GM18858 (cell line): Measurements from ENCODE around the gene CTCFL.

ENCODE experiments used
- ATAC-seq: cut with Tn5 transposase; IDR thresholded peaks from one replicate; pipeline ENCODE4 v1.9.1; 2021; ENCODE audit not compliant: unreplicated experiment

The CTCFL gene

DNA sequence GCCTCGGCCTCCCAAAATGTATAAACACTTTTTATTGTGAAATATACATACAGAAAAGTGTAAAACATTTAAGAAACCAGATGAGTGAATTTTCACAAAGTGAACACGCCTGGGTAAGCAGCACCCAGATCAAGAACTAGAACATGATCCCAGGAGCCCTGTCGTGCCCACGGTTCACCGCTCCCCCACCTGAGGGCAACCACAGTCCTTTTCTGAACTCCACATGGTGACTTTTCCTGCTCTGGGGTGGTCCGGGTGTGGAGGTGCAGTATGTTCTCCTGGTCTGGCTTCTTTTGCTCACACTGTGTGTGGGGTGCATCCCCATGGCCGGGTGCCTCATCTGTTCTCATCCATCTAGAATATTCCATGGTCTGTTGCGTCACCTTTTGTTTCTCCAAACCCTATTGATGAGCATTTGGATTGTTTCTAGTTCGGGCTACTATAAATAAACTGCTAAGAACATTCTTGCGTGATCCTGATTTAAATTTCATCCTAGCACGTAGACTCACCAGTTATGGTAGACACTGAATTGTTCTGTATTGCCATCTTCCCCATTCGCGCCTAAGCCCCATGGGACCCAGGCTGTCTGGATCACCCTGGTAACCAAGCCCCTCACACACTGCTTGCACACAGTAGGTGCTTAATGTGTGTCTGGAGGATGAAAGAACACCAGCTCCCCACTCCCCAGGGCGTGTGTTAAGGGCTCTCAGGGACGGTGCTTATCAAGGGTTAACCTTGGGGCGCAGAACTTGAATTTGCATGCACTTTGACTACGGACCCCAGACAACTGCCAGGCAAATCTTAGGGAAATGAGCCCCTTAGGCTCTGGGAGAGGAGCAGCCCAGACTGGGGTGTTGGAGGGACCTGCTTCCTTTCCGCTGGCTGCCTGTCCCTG lies 56.2 kb downstream of the CTCFL start:
- ATAC-seq: no peak

DNA sequence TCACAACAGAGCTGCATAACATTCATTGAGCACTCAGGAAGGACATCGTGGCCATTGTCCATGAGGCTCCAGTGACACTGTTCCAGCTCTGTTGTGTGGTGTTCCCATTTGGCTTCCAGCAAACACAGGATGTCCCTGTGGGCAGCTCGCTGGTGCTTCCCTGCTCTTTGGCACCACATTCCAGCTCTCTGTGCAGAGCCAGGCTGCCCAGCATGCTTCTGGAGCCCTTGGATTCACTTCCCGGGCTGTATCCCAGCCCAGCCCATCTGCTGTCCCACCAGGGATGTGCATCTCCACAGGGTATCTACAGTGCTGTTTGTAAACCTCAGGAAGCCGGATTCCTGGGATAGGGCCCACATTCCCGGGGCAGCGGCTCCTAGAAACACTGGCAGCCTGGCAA lies 57.2 kb downstream of the CTCFL start:
- ATAC-seq: no peak

DNA sequence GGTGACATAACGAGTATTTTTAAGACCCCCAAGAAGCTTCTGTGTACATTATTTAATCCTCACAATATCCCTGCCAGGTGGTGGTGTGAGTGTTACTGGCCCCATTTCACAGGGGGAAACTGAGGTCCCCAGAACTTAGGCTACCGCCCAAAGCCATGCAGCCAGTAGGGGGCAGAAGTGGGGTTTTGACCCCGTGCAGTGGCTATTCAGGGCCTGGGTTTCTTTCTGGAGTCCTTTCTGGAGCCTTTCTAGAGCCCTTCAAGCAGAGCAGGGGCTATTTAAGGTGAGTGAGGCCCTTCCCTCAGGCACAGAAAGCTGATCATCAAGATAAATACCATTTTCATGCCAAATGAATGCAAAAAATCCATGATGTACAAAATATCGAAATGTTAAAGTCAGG lies 59.0 kb downstream of the CTCFL start:
- no peak for ATAC-seq

DNA sequence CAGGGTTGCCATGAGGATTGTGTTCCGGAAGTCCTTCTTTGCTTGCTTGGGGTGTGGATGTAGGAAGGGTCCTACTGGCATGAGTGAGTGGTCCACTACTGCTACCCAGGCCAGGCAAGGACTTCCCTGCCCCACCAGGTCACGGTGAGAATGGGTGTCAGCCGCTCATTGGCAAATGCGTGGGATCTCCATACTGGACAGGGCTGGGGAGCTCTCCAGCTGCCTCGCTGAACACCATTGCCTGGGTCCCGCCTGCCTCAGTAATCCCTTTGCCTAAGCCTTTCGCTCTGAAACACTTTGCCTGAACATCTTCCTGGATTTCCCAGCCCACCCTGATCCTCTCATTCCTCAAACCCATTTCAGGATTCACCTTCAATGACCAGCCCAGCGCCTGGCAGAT lies 59.5 kb downstream of the CTCFL start:
- ATAC-seq: no peak

DNA sequence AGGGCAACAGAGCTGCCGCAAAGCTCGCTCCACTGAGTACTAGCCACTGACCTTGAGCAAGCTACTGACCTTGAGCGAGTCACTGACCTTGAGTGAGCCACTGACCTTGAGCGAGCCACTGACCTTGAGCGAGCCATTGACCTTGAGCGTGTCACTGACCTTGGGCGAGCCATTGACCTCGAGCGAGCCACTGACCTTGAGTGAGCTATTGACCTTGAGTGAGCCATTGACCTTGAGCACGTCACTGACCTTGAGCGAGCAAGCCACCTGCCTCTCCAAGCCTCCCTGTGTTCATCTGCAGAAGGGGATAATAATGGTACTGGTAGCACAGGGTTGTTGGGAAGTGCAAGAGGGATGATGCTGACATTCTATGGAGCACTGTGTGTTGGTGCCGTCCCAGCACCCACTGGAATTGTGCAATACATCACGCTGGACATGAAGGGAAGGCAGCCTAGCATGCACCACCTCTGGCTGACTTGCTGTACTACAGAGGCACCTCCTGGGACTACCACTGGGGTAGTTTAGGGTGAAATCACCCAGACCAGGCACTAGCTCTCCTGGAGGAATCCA lies 60.2 kb downstream of the CTCFL start:
- ATAC-seq: no peak

DNA sequence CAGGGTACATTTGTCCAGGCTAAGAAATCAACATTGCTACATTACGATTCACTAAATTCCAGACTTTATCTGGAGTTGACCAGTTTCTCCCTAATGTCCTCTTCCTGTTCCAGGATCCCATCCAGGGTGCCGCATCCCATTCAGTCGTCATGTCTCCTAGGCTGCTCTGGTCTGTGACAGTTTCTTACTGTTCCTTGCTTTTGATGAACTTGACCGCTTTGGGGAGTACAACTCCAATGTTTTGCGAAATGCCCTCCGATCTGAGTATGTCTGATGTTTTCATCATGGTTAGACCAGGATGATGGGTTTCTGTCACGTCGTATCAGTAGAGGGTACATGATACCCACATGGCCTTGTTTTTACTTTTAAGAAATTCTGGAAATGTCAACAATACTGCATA lies 62.2 kb downstream of the CTCFL start:
- no peak for ATAC-seq

DNA sequence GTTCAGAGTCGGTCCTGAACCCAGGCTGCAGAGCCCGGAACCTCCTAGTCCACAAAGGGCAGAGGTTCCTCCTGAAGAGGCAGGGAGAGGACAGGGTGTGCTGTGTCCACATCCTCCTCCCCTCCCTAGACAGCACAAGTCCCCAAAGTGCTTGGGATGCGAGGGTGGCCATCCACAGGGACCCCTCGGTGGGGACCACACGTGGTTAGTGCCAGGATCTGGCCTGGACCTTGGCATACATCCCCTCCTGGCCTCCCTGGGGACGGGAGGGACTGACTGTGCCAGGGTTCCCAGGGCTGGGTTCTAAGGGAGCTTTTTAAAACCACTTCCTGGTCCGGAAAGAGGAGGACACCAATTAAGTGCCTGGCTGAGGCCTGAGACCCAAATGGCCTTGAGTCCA lies 63.2 kb downstream of the CTCFL start:
- no peak for ATAC-seq

DNA sequence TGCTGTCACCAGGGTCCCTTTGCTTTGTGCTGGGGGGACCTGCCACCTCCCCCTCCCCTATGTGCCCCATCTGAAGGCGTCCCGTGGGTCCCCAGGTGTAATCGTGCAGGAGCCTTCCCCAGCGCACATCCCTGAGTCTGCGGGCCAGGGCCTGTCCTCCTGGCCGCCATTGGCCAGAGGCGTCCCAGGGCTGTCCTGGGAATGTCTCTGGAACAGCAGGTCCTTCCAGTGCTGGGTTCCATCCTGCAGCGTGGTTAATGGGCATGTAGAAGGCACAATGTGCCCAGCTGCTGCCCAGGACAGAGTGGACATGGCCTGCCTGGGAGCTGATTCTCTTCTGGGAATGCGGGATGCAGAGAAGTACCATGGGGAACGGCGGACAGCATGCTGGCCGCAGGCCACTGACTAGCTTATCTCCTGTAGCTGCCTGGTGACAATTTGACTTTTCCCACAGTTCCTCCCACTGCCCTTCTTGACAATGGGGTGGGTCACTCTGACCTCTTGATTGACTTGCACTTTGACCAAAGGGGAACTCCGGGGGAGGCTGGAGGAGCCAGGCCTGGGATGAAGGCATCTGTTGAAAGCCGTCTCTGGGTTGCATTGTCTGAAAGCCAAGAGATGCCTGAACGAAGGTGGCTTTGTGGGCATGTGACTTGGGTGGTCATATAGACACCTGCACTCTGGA lies 64.0 kb downstream of the CTCFL start:
- ATAC-seq: no peak

DNA sequence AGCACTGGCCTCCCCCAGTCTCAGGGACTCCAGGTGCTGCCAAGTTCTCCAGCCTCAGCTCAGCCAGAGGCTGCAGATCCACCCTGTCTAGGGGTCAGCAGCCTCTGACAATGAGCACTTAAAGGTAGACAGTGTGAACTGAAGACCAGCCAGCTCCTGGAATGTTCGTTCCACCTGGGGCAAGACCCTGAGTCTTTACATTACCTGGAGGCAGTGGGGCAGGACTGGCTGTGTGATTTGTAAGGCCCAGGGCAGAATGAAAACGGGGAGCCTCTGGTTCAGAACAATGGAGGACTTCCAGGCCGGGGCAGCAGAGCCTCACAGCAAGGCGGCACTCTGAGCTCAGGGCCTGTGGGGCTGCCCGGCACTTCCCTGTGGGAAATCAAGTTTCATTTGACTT lies 65.0 kb downstream of the CTCFL start:
- ATAC-seq: no peak

DNA sequence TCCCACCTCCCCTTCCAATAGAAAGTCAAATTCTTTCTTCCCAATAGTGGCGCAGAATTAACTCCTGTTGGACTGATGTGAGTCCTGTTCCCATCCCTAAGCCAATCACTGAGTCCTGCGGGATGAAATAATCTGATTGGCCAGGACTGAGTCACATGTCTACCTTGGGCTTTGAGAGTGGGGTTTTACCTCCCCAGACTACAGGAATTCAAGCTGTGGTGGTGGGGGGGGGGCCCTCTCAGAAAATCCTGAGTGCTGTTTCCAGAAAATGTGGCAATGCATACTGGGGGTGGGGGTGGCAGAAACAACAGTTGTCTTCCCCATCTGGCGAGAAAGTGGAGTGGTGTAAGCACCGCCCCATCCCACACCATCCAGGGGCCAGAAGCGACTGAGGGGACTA lies 65.7 kb downstream of the CTCFL start:
- ATAC-seq: no peak

DNA sequence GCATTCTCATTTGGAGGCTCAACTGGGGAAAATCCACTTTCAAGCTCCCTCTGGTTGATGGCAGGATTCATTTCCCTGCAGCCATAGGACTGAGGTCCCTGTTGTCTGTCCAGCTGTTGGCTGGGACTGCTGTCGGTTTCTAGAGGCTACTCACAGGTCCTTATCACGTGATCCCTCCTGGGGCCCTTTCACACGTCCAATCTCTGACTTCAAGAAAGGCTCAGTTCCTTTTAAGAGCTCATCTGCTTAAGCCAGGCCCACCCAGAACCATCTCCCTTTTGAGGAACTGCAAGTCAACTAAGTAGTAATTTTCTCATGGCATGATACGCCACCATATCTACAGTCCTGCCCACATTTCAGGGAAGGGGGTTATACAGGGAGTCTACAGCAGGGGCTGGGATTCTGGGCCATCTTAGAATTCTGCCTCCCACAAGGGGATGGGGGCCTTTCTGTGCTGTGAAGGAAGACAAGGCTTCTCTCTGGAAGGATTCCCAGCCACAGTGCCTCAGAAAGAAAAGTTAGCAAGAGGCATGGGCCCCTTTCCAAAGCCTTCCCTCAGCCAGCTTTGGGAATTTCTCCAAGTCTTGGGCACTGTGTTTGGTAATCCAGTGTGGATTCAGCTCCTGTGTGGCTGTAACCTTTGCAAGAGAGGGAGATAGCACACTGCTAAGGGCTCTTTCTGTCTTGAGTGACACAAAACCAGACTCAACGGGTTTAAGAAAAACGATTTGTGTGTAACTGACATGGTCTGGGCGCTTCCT lies 66.4 kb downstream of the CTCFL start:
- ATAC-seq: no peak

DNA sequence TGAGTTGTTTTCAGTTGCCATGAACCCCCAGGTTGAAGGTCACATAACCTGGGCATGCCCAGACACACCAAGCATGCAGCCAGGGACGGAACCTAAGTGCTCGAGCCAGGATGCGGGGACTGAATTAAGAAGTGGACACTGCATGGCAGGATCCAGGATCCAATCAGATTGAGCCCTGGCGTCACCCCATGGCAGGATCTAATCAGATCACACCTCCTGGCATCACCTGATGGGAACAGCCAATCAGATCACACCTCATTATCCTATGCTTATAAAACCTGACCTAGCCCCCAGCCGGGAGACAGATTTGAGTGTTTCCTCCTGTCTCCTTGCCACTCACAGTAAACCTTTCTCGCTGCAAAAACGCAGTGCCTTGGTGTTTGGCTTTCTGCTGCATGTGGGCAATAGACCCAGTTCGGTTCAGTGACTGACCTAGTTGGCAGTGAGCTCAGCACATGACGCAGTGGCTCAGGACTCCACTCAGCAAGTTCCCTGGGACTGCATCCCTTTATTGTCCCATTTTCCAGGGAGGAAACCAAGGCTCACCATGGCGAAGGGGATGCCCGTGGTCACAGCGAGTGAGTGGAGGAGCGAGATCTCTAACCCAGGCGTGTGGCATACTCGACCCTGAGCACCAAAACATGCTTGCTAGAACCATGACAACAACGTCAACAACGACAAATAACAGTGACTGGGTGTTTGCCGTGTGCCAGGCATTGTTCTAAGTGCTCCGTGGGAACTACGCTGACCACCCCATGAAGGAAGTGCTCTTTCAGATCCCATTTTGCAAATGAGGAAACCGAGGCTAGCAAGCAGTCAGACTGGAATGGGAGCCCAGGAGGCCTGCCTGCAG lies 67.5 kb downstream of the CTCFL start:
- no peak for ATAC-seq

DNA sequence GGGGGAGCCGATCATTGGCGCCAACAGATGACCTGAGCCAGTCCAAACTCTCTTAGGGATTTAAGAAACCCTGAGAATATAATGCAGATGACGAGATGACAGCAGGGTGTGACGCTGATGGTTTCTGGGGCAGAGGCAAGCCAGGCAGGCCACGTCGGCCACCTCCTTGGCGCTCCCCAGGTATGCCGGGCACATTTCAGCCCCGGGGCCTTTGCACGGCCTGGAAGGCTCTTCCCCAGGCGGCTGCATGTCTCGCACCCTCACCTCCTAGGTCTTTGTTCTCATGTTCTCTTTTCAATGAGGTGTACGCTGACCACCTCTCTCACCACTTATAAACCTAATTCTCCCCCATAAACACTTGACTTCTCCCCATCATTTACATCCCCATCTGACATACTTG lies 68.8 kb downstream of the CTCFL start:
- no peak for ATAC-seq

DNA sequence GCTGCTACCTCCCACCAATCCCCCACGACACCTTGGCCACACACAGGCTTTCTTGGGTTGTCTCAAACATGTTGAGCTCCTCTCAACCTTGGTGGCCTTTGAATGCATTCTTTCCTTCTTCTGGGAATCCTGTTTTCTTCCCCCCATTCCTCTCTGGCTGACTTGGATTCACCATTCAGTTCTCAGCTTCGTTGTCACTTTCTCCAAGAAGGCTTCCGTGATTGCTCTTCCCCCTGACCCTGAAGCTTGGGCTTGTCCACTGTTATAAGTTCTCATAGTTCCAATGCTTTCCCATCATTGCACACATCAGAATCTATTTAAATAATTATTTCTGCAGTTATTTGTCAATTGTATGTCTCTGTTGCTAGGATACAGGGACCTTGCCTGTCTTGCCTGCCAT lies 69.6 kb downstream of the CTCFL start:
- no peak for ATAC-seq

DNA sequence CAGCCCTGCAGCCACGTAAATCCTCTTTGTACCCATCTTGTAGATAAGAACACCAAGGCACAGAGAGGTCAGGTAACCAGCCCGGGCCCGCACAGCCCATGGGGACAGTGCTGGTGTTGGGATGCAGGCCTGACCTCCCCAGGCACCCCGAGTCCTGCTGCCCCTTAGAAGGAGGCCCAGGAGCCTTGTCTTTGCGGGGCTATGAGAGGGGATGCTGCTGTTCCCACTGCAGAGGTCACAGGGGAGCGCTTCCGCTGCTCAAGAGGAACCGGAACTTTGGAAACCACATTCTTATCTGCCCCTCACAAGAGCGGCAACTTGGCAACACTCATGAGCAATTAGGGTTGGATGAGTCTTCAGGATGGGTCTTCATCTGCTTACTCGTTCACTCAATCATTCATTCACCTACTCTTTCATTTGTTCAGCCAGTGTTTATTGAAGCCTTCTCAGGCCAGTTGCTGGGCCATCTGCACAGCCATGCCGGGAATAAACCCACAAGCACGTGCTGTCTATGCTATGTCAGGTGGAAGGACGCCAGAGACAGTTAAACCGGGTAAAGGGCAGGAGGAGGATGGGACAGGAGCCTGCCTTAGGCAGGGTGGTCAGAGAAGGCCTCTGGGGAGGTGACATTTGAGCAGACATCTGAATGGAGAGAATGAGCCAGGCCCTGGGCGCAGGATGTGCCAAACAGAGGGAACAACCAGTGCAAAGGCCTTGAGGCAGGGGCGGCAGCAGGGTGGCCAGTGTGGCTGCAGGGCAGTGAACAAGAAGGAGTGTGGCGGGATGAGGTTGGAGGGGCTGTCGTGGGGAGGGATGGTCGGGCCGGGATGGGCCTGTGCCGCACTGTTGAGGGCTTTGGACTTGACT lies 72.9 kb downstream of the CTCFL start:
- ATAC-seq: no peak

DNA sequence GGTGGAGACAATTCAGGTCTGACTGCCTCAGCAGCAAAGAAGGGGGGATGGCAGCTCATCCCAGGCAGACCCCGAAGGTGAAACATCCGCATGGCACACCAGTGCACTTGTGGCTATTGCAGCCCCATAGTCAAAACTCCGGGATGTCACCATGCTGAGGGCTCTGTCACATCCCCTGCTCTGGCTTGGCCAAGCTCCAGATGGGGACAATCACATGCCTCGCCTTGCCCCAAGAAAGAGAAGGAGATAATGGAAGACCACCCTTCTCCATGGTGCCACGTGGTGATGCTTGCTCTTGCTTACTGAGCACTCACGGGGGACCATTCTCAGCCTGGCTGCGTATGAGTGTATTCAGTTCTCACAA lies 73.5 kb downstream of the CTCFL start:
- ATAC-seq: no peak

DNA sequence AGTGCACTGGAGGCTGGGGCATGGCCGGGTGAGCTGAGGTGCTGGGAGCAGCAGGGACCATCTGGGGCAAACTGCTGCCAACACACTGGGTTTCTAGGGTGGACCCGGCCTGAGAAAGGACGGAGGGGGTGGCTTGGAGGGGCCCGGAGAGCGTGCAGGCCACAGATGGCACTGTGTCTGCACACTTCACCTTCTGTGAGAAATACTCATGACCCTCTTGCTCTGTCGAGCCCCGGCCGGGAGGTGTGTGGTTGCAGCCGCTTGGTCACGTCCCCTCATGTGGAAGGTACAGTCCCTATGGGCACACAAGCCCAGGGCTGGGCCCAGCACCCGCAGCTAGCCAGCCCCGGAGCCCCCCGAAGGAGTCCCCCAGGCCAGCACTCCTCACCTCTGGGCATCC lies 74.0 kb downstream of the CTCFL start:
- no peak for ATAC-seq

DNA sequence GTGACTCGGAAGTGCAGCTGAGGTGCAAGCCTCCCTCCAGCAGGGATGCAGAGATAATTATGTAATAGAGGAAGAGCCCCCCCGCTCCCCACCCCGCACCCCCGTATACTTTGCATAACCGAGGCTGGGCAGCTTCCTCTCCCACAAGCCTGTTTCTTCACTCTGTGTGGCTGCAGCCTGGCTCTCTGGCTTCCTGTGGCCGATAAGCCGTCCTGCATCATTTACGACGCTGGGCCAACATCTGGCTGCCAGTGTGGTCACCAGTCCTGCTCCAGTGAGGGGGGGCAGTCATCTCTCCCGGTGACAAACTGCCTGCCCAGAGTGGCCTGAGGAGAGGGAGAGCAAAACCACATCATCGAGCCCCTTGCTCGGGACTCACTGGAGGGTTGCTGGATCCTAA lies 74.5 kb downstream of the CTCFL start:
- ATAC-seq: peak; percentile 82
